H54 (cell line): Measurements from ENCODE around the gene MAST4.

Experiments
- DNase-seq: peaks from one replicate; pipeline ENCODE4 v3.0.0; 2011; ENCODE audit warnings: low spot score, mixed read lengths; ENCODE audit not compliant: insufficient read length
- FAIRE-seq: peaks from 3 replicates; lab custom pipeline; 2011; peaks lifted over from hg19 to GRCh38; lab: Jason Lieb, UNC
- POLR2A ChIP-seq: IDR thresholded peaks from 2 replicates; pipeline ENCODE4 v1.6.1; 2011; ENCODE audit warnings: low read depth, mild to moderate bottlenecking, low read length

Gene MAST4

DNA sequence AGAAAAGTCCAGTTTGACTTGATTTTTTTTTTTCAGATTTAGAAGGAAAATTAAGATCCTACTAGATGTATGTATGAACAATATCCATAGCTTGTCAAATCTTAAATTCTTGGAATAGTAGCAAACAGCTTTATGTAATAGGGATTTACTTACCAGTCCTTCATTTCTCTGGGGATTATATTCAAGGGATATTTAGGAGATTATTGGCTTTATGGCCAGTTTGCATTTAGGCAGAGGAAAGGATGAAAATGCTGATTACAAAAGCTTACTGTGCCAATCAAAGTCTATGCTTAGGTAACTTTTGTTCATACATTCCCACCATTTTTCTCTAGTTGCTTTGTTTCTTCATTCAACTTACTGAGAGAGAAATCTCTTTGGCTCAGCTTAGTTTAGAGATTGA lies 47.9 kb downstream of the MAST4 start:
- FAIRE-seq, result no peak
- no peak for DNase-seq
- TF ChIP-seq POLR2A, result no peak

DNA sequence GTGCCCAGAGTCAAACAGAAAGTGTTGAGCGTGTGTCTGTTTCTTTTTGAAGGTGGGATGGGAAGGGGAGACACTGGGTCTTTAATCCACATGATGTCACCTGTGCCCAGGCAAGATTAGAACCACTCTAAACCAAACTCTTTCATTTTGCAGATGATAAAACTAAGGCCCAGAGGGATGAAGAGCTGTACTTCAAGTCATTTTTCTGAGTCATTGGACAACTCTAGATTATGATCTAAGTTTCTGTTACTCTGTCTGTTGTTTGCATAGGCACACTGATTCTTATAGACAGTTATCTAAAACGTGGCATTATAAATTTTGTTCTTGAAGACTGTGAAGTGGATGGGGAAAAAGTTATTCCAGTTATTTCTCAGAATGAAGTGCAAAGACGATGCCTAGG lies 48.8 kb downstream of the MAST4 start:
- no peak for FAIRE-seq

DNA sequence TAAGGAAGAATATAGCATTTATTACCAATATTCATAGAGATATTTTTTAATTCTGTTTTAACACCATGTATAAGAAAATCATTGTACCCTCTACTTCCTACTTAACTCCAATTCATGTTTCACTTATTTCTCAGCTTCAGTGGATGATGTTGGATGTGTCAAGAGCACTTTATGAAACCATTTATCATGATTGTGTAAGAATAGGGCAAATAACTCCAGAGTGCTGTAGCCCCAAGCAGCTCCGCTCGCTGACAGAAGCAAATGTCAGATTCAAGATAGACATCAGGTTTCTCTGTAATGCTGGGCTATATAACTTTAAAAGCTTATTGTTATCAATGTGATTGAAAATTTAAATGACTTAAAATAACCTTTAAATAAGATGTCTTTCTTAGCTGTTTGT lies 50.4 kb downstream of the MAST4 start:
- no peak for DNase-seq

More for the DNA sequence above, 48.8 kb downstream of the MAST4 start:
- no peak for DNase-seq
- no peak for TF ChIP-seq POLR2A

DNA sequence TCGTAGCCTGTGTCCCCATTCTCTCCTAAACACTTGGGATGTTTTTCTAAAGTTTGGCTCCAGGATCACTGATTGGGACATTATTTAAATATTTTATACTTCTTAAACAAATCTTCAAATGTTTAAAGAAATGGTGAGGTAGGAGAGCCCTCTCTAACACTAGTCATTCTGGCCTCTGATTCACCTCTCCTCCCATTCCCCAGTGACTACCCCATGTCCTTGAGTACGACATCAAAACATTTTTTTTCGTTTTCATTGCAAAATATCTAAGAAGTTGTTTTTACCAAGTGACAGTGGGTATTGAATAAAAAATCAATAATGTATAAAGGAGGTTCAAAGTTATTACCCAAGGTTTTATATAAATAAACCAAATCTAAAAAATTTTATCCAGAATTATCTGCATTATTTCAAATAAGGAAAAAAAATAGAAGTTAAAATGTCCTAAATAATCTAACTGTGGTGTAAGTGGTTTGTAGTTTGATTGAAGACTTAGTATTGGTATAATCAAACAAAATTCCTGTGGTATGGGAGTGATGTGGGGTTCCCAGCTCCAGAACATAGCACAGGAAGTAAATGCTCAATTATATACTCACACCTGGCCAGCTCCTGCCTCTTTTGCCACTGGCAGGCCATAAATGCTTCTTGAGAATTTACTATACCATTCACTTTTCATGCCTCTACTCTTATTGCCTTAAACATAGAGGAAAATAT lies 51.1 kb downstream of the MAST4 start:
- no peak for TF ChIP-seq POLR2A
- FAIRE-seq (no peak), DNase-seq (no peak)

More for the DNA sequence above, 50.4 kb downstream of the MAST4 start:
- FAIRE-seq, result no peak
- no peak for TF ChIP-seq POLR2A

DNA sequence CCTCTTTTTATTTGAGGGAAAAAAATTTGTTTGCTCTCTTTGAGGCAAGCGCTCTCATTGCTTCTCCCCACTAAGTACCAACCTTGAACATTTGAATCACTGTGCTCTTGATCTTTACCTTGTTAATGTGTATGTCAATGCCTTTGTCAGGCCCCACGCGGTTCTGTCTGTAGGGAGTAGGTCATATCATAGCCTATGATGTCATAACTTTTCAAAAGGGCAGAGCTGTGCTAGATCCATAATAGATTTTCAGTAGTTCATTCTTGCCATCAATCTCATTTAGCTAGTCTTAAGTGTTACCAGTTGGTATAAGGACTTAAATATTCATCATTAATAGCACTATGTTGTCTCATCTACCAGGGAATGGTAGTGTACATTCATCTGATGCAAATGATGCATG lies 56.6 kb downstream of the MAST4 start:
- no peak for TF ChIP-seq POLR2A
- no peak for FAIRE-seq
- no peak for DNase-seq

DNA sequence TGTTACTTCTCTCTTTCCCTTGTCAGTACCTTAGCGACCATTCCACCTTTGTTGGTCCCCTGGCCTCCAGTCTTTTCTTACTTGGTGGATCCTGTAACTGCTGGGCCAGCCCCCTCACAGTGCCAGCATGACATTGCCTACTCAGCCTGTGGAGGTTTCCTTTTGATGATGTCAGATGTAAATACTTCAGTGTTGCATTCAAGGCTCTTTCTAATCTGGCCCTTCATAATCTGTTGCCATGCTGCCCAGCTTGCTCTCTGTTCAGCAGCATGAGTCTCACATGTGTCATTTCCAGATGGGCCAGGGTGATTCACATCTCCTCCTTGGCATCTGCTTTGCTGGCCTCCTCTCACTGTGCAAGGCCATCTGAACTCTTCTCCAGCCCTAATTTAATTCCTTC lies 57.1 kb downstream of the MAST4 start:
- FAIRE-seq, result no peak
- TF ChIP-seq POLR2A, result no peak
- DNase-seq, result no peak

DNA sequence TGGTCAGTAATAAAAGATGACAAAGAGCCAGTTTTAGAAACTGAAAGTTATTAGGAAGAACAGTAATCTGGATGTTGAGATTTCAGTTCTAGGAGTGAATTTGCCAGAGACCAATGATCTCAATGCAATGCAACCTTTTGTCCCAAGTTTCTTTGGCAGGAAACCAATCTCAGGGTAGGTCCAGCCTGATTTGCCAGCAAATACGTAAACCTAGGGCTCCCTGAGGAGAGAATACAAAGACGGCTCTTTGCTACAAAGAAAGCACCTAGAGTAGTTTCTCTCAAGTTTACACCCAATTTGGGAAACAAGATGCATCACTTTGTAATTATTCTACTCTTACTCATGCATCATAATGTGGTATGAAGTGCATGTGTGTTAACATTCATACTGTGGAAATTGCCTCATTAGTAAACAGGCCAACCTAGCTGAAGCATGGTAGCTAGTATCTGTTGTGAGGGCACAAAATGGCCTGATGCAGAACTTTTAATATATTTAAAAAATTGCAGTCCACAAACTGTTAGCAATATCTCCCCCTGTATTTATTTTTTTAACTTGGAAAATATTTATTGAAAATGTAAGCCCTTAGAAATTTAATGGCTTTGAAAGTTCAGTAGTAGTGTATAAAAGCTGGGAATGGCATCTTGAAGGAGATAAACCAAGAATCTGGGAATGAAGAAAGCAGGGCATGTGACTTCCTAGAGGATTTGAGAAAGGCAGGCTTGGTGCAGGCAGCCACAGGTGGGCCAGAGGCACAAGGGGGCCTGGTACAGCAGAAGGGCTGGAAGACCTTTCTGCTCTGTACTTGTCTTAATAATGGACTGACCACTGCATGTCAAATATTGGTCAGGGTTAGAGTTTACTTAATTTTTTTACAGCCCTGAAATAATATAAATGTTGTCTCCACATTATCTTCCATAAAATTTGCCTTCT lies 59.5 kb downstream of the MAST4 start:
- no peak for TF ChIP-seq POLR2A
- FAIRE-seq (no peak), DNase-seq (no peak)

DNA sequence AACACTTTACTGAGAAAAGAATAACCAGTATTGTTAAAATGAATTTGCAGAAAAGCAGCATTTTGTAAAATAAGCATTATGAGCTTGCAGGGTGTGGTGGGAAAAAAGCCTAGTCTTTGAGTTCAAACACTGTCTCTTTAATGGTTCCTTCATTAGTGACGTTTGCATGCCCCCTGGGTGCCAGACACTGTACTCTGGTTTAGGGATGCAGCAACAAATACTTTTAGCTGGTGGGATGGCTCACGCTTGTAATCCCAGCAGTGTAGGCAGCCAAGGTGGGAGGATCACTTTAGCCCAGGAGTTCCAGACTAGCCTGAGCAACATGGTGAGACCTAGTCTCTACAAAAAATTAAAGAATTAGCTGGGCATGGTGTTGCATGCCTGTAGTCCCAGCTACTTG lies 62.3 kb downstream of the MAST4 start:
- FAIRE-seq (no peak), DNase-seq (no peak)
- TF ChIP-seq POLR2A, result no peak

DNA sequence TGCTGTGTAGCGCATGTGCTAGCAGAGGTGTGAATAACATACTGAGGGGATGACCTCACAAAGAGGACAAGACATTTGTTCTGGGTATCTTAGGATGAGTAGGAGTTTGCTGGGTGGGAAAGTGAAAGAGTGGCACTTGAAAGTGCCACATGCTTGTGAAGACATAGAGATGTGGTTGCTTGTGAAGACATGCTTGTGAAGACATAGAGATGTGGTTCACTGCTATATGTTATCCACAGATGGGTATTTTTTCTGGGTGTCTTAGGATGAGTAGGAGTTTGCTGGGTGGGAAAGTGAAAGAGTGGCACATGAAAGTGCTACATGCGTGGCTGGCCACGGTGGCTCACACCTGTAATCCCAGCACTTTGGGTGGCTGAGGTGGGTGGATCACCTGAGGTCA lies 63.6 kb downstream of the MAST4 start:
- FAIRE-seq (no peak), DNase-seq (no peak)
- TF ChIP-seq POLR2A, result no peak

DNA sequence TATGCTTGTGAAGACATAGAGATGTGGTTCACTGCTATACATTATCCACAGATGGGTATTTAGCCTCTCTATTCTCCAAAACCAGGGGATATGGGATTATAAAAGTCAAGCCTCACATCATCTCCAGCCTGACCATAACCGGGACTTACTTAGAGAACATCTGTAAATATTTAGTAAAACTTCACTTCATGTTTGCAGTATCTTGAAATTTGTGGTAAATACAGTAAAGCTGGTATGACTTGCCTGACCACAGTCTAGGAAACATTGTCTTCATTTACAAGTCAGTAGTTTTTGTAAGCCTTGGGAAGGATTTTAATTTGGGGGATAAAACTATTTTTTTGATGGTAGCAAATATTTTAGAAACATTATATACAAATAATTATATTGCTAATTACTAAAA lies 64.2 kb downstream of the MAST4 start:
- FAIRE-seq (no peak), DNase-seq (no peak)
- no peak for TF ChIP-seq POLR2A

DNA sequence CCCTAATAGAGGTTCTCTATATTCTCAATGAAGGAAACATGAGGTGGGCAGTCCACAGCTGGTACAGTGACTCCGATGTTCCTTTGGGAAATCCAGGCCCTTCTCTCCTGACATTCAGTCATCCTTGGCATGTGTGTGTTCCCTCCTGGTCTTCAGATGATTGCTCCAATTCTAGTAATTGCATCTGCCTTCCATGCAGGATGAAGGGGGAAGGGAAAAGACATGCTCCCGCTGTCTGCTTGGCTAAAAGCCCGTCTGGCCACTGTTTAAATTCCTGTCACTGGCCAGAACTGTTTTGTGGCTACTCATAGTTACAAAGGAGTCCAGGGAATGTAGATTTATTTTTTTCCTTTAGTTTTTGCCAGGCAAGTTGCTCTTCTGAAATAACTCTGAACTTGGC lies 65.0 kb downstream of the MAST4 start:
- DNase-seq (no peak), FAIRE-seq (no peak)
- TF ChIP-seq POLR2A, result no peak

DNA sequence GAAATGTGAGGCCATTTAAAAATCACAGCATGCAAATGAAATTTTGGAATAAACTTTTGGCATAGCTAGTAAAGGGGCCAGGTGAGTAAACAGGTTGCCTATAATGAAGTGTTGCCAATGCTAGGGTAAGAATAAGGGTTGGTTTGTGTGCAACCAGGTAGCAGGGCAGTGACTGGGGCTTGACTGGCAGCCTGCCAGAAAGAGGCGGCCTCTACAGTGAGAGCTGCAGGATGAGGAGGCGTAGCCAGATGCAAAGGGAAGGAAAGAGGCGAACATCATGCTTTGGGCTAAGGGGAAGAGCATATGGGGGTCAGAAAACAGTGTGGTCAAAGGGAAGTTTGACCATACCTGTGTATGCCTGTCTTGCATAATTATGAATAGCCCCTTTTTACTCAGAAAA lies 70.6 kb downstream of the MAST4 start:
- no peak for DNase-seq
- TF ChIP-seq POLR2A, result no peak
- no peak for FAIRE-seq

DNA sequence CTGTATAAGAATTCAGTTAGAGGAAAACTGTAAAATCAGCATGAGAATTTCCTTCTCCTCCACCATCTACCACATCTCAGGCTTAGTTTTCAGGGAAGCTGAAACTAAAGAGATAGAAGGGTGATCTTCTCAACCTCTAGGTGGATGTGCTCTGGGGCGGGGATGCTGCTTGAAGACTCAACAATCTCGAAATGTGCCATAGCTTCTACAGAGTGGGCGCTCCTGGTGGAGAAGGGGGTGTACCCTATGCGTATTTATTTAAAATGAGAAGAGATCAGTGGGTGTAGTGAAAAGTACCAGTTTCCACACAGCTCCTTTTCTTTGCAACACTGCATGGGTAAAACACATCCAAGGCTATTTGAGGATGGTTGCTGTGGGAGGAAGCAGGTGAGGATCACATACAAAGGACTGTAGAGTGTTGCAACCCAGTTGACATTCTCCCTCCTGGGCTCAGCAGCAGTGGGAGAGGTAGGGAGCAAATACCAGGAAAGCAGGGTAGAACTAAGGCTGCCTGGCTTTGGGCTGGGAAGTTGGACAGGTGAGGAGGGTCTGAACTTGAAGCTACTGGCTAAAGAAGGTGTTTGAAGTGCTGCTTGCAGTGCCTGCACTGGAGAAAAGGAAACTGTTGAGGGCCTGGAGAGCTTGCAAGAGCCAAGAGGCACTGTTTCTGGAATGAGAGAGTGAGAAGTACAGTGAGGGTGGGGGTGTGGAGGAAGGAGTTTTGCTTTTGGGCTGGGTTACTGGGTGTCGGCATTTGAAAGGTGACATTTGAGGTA lies 73.1 kb downstream of the MAST4 start:
- FAIRE-seq (no peak), DNase-seq (no peak)

DNA sequence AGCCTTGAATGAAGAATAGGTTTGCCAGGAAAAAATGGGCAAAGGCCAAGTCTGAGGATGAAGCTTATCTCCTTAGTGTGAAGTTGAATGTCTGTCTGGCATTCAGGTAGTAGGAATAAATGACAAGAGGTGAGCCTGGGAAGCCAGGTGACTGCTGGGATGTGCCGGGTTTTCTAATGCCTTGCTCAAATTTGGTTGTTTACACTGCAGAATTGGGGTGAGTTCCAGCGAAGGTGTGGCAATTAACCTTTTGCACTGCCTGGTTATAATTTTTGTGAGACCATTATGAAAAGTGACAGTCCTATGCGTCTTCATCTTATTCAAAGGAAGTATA lies 73.6 kb downstream of the MAST4 start:
- no peak for TF ChIP-seq POLR2A

More for the DNA sequence above, 73.1 kb downstream of the MAST4 start:
- TF ChIP-seq POLR2A, result no peak

DNA sequence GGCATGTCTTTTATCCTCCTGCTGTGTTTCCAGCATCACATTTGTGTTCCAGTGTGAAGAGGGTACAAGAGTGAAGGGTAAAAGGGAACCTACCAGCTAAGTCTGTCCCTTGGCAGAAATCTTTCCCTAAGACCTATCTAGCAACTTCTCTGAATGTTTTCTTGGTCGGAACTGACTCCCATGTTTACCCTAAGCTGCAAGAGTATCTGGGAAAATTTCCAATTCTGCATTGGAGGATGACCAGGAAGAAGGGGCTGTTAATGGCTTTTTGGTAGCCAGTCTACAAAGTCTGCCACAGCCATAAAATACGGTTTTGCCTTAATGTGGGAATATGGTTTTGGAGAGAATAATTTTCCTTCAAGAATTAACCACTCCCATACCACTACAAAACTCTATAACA lies 75.1 kb downstream of the MAST4 start:
- no peak for DNase-seq
- FAIRE-seq, result no peak
- TF ChIP-seq POLR2A, result no peak

More for the DNA sequence above, 73.6 kb downstream of the MAST4 start:
- FAIRE-seq (no peak), DNase-seq (no peak)
